GM21619 (cell line): ENCODE measurements around the gene GLB1L2.

Experiments used
- ATAC-seq: cut with Tn5 transposase; IDR thresholded peaks from one replicate; pipeline ENCODE4 v1.9.1; 2021; ENCODE audit not compliant: unreplicated experiment

Gene GLB1L2

GRCh38 chr11:134383576-134384221 lies 51.9 kb downstream of the GLB1L2 start:
- no peak for ATAC-seq

DNA sequence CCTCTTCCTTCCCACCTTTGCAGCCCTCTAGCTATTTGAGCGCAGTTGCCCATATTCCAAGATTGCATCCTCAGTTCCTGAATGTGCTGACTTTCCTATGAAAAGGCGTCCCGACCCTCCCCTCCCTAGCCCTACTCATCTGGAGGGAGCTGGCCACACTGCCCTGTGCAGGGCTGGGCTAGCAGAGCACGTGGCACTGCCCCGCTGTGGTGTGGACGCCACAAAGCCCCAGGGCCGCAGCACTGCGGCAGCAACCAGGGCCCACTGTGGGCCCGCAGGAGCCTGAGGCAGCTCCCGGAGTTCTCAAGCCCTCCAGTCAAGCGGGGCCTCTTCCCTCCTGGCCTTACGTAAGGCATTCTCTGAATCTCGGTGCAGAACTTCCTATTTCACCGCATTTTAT lies 52.6 kb downstream of the GLB1L2 start:
- ATAC-seq, result no peak

- ATAC-seq, result no peak
These were observed 53.4 kb downstream of the GLB1L2 start for GRCh38 chr11:134385171-134385570.

- no peak for ATAC-seq
These were observed 54.2 kb downstream of the GLB1L2 start for GRCh38 chr11:134385774-134386565.

DNA sequence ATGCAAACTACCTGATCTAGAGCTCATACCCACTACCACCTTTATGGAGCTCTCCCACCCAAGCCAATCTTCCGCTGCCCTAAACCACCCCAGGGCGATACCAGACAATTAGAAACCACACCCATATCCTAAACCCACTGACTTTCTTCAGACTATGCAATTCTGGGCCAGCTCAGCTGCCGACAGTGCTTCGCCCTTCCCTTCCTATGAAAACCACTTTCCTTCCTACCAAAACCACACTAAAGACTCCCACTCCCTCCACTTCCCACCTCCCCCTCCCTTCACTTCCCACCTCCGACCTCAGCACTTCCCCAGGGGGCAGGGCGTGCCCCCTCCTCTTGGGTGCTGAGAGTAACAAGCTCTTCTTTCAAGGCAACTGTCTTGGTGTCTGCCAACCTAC lies 55.2 kb downstream of the GLB1L2 start:
- ATAC-seq, result no peak

GRCh38 chr11:134387501-134387900 lies 55.7 kb downstream of the GLB1L2 start:
- no peak for ATAC-seq

DNA sequence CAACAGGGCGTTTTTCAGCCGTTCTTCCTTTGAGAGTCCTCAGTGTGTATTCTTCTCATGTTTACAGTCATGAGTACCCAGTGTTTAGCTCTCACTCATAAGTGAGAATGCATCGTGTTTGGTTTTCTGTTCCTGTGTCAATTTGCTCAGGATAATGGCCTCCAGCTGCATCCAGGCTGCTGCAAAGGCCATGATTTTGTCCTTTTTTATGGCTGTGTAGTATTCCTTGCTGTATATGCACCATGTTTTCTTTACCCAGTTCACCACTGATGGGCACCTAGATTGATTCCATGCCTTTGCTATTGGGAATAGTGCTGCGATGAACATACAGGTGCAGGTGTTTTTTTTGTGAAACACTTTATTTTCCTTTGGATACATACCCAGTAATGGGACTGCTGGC lies 56.8 kb downstream of the GLB1L2 start:
- no peak for ATAC-seq

- no peak for ATAC-seq
These were observed 57.8 kb downstream of the GLB1L2 start for GRCh38 chr11:134389464-134390180.

- ATAC-seq, result no peak
These were observed 59.1 kb downstream of the GLB1L2 start for GRCh38 chr11:134390706-134391569.

- ATAC-seq, result no peak
These were observed 59.9 kb downstream of the GLB1L2 start for GRCh38 chr11:134391656-134392055.

GRCh38 chr11:134392953-134393615 lies 61.3 kb downstream of the GLB1L2 start:
- ATAC-seq, result no peak

DNA sequence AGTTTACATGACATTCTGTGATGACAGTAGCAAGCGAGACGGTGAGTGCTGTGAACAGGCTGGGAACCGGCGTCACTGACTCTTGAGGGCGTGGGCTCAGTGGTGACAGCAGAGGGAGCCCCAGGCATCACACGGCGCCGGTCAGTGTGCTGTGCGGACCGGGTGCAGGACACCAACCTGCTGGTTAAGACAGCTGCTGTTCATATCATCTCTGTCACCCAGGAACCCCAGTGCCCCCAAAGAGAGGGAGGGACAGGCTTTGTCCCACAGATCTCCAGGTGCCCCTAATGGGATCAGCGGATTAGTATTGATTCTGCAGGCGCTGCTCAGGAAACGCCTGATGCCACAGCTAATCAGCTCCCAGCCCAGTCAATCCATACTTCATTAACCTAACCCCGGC lies 61.9 kb downstream of the GLB1L2 start:
- no peak for ATAC-seq

DNA sequence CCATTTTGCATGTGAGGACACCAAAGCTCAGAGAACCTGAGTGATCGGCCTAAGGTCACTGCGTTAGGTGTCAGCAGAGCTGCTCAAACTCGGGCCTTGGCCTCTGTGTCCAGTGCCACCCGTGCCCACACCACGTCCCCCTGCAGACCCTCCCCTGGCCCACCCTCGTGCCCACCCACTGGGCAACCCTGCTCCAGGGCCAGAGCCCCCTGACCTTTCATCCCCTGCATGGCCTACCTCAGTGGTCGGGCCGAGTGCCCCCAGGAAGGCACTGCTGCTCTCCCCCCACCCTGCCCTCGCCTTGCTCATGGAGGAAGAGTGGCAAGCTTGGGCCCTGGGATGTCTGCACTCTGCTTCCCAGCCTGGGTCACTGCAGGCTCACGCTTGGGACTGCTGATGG lies 62.5 kb downstream of the GLB1L2 start:
- ATAC-seq, result no peak

DNA sequence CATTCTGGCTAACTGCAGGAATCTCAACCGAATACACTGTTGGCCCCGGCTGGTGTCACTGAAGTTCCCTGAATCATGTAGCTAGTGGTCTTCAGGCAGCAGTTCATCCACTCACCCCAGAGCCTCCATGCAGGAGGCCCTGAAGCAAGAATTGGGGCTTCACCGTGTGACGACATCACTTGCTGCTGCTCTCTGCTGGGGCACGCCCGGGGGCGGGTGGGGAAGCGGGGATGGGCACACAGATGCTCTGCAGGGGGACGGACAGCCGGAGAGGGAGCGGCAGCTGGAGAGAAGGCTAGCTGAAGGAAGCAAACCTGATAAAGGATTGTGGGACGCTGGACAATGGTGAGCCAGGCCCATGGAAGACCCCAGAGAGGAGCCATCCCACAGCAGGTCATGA lies 63.2 kb downstream of the GLB1L2 start:
- no peak for ATAC-seq

GRCh38 chr11:134397304-134398078 lies 65.7 kb downstream of the GLB1L2 start:
- no peak for ATAC-seq

- no peak for ATAC-seq
These were observed 66.3 kb downstream of the GLB1L2 start for GRCh38 chr11:134398079-134398444.

DNA sequence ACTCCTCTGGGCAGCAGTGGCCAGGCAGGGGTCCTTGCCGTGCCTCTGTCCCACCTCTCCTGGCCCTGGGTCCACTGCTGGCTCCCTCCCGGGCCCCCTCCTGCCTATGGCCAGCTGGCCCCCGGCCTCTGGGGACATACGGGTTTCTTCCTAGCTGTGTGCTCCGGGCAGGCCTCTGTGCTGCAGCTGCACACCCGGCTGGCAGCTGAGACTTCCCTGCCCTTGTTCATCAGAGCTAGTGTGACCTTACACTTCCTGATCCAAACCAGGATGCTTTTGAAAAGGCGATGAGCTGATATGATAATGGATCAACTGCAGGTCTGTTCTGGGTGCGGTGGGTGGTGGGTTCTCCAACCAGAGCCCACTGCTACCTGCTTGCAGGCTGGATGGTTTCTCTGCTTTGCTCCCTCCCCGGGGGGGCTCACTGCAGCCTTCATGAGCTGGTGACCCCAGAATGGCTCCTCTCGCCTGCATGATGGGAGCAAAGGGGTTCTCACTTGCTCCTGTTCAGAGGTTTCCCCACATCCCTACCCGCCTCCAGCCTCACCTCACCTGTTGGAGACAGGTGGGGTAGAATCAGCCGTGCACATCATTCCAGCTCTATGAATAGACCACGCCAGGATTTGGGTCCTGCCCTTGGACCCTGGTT lies 67.0 kb downstream of the GLB1L2 start:
- no peak for ATAC-seq

GRCh38 chr11:134399293-134399654 lies 67.5 kb downstream of the GLB1L2 start:
- no peak for ATAC-seq

DNA sequence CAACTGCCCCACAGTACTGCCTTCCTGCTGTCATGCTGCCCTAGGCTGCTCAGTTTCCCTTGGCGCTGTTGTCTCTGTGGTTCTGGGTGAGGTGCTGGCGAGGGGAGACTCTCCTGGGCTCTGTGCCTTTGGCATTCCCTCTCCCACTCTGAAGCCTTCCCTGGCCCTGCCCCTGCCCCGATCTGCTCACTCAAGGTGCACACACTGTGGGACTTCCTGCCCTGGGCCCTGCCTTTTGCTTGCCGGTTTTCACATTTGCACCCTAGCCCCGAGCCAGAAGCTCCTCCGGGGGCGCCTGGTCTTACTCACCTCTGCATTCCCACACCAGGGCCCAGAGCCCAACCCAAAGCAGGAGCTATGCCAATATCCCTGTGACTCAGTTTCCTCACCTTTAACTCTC lies 68.2 kb downstream of the GLB1L2 start:
- no peak for ATAC-seq
